ENCODE measurements around the gene PTP4A2.

The PTP4A2 gene
- long read RNA-seq, donor 1, transcript PTP4A2-221 (6 exons, 3,921 nt), result minor isoform, 21 of 90 reads
- long read RNA-seq, donor 1, transcript PTP4A2-218 (5 exons, 3,353 nt), result major isoform, 43 of 90 reads
- long read RNA-seq, donor 1, transcript PTP4A2-201 (4 exons, 1,032 nt), result minor isoform, 5 of 90 reads
- long read RNA-seq, donor 1, partial matches to known transcripts, result 14 of 90 reads
- long read RNA-seq, donor 1, other reads (novel, unspliced or antisense), result 0 of 90 reads
- long read RNA-seq, donor 2, transcript PTP4A2-221 (6 exons, 3,921 nt), result minor isoform, 22 of 62 reads
- long read RNA-seq, donor 2, transcript PTP4A2-218 (5 exons, 3,353 nt), result major isoform, 23 of 62 reads
- long read RNA-seq, donor 2, partial matches to known transcripts, result 11 of 62 reads
- long read RNA-seq, donor 2, other reads (novel, unspliced or antisense), result 0 of 62 reads
- long read RNA-seq, donor 3, transcript PTP4A2-218 (5 exons, 3,353 nt), result major isoform, 17 of 43 reads
- long read RNA-seq, donor 3, transcript PTP4A2-221 (6 exons, 3,921 nt), result minor isoform, 10 of 43 reads
- long read RNA-seq, donor 3, partial matches to known transcripts, result 8 of 43 reads
- long read RNA-seq, donor 3, other reads (novel, unspliced or antisense), result 0 of 43 reads
- long read RNA-seq, donor 4, transcript PTP4A2-218 (5 exons, 3,353 nt), result major isoform, 57 of 116 reads
- long read RNA-seq, donor 4, transcript PTP4A2-221 (6 exons, 3,921 nt), result minor isoform, 25 of 116 reads
- long read RNA-seq, donor 4, transcript PTP4A2-201 (4 exons, 1,032 nt), result minor isoform, 9 of 116 reads
- long read RNA-seq, donor 4, partial matches to known transcripts, result 20 of 116 reads
- long read RNA-seq, donor 4, other reads (novel, unspliced or antisense), result 0 of 116 reads
- long read RNA-seq, donor 5, transcript PTP4A2-201 (4 exons, 1,032 nt), result minor isoform, 12 of 107 reads
- long read RNA-seq, donor 5, transcript PTP4A2-221 (6 exons, 3,921 nt), result minor isoform, 27 of 107 reads
- long read RNA-seq, donor 5, transcript PTP4A2-218 (5 exons, 3,353 nt), result major isoform, 57 of 107 reads
- long read RNA-seq, donor 5, partial matches to known transcripts, result 6 of 107 reads
- long read RNA-seq, donor 5, other reads (novel, unspliced or antisense), result 0 of 107 reads
- long read RNA-seq, donor 6, transcript PTP4A2-221 (6 exons, 3,921 nt), result major isoform, 41 of 148 reads
- long read RNA-seq, donor 6, transcript PTP4A2-218 (5 exons, 3,353 nt), result minor isoform, 38 of 148 reads
- long read RNA-seq, donor 6, partial matches to known transcripts, result 67 of 148 reads
- long read RNA-seq, donor 6, other reads (novel, unspliced or antisense), result 0 of 148 reads
- long read RNA-seq, donor 7, transcript PTP4A2-218 (5 exons, 3,353 nt), result major isoform, 46 of 129 reads
- long read RNA-seq, donor 7, transcript PTP4A2-221 (6 exons, 3,921 nt), result minor isoform, 24 of 129 reads
- long read RNA-seq, donor 7, partial matches to known transcripts, result 51 of 129 reads
- long read RNA-seq, donor 7, other reads (novel, unspliced or antisense), result 0 of 129 reads
- long read RNA-seq, donor 8, transcript PTP4A2-218 (5 exons, 3,353 nt), result major isoform, 32 of 77 reads
- long read RNA-seq, donor 8, transcript PTP4A2-221 (6 exons, 3,921 nt), result minor isoform, 24 of 77 reads
- long read RNA-seq, donor 8, partial matches to known transcripts, result 9 of 77 reads
- long read RNA-seq, donor 8, other reads (novel, unspliced or antisense), result 0 of 77 reads

GRCh38 chr1:31938184-31938975 is at the start of gene PTP4A2:
TSS of gene PTP4A2 (minus strand) at chr1:31938368. CDS start at chr1:31919065, 19,303 bp downstream.
- DNase-seq, result peak; percentile 94

DNA sequence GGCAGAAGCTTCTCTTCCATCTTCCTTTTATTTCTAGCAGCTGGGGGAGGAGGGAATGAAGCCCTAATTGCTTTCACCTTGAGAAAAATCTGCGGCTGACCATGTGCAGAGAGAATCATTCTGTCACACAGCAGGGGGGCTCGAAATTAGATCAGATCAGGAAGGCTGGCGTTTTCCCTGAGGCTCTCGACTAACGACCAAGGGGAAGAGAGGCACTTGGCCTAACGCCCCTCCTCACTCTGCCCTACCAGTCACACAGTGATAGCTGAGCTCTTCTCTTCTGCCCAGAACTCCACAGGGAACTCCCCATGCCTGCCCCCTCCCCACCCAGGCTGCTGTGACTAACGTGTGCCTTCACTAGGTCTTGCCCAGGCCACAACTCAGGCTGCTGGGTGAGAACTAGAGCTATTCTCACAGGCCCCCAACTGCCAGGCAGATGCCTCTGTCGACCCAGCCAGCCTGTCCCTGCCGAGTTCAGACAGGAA is 49.0 kb upstream of the PTP4A2 start:
- no peak for DNase-seq

DNA sequence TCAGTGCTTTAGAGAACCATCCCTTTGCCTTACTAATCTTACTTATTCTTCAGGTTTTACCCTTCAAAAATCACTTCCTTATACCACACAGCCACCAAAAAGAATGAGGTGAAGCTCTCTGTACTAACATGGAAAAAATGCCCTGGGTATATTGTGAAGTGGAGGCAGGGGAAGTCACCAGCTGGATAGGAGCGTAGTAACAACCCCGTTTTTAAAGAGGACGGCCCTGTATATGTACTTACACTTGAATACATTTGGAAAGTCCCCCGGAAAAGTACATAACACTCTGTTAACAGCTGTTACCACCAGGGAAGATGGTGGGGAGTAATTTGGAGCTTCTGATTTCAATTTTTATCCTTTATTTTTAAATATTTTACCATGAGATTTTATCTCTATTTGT is 47.3 kb upstream of the PTP4A2 start:
- DNase-seq, result no peak

DNA sequence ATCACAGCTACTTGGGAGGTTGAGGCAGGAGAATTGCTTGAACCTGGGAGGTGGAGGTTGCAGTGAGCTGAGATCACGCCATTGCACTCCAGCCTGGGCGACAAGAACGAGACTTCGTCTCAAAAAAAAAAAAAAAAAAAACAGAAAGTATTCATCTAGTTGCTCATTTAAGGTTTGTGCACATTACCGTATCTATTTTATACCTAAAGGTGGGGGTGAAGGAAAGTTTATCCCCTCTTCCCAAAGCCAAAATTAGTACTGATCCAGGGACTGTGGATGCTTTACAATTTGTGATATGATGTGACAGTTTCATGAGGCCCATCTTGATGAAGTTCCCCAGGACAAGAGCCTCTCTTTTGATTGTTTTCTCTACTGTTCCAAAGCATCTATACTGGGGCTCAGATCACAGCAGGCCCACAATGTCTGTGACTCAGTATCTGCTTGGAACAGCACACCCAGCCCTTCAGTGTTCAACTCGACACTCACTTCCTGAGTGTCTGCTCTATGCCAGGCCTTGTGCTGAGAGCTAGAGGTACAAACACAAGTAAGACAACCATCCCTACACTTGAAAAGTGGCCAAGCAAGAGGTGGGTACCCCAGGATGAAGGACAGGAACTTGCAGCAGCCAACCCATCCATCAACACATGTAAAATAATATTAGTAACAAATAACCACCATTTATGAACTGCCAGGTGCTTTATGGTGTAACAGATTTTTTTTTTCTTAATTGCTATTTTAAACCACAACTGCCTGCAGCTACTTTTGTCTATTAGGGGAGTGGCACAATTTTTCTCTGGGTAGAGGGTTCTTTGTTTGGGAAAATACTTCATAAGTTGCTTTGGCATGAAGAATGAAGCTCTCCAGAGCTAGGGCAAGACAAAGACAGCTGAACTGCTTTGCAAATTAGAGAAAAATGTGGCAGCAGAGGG is 46.5 kb upstream of the PTP4A2 start:
- no peak for DNase-seq

DNA sequence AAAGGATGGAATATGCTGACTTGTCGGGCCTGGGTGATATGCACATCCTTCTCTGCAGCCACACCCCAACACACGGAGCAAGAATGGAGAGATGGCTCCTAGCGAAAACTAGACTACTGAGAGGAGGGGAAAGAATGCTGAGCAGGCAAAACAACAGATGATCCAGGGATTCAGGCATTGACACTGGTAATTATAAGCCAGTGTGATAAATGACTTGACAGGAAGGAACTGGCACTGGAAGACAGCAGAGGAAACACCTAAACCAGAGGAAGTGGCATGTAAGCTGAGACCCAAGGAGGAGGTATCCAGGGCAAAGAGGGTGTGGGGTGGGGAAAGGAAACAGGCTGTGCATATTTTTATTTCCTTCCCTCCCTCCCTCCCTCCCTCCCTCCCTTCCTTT is 43.8 kb upstream of the PTP4A2 start:
- DNase-seq, result no peak

- DNase-seq, result no peak
These were observed 43.3 kb upstream of the PTP4A2 start for GRCh38 chr1:31981456-31981839.

GRCh38 chr1:31980835-31981455 is 42.8 kb upstream of the PTP4A2 start:
- DNase-seq, result no peak

GRCh38 chr1:31978843-31979400 is 40.8 kb upstream of the PTP4A2 start:
- DNase-seq, result no peak

DNA sequence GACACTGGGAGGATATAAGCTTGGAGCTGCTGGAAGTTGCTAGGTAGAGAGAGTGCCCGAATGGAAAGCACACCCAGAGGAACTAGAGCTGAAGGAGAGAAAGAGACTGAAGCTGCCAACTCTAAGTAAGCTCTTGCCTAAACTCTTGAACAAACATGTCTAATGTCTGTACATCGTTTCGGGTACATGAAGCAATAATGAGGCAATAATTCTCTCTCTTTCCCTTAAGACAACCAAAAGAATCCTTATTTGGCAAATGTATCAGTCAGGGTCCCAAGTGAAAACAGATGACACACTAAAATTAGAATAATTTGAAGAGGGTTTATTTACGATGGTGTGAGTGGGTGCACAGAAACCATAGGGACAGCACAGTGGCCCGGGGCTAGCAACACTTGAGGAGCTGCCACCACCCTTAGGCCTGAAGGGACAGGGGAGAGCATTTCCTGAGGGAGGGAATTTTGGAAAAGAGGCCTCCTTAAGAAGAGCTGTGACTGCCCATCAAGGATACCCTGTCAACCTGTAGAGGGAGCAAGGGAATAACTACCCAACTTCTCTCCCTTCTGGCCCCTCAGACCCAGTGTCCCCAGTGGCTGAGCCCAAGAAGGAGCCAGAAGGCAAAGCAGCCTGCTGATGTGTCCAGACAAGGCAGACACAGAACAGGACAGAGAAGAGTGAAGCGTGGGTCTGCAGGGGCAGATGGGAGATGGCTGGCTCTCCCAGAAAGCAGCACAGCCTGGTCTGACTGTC is 39.4 kb upstream of the PTP4A2 start:
- no peak for DNase-seq

GRCh38 chr1:31976401-31976800 is 38.2 kb upstream of the PTP4A2 start:
- no peak for DNase-seq

GRCh38 chr1:31970873-31971272 is 32.7 kb upstream of the PTP4A2 start:
- no peak for DNase-seq

GRCh38 chr1:31961536-31961935 is 23.4 kb upstream of the PTP4A2 start:
- DNase-seq, result no peak

DNA sequence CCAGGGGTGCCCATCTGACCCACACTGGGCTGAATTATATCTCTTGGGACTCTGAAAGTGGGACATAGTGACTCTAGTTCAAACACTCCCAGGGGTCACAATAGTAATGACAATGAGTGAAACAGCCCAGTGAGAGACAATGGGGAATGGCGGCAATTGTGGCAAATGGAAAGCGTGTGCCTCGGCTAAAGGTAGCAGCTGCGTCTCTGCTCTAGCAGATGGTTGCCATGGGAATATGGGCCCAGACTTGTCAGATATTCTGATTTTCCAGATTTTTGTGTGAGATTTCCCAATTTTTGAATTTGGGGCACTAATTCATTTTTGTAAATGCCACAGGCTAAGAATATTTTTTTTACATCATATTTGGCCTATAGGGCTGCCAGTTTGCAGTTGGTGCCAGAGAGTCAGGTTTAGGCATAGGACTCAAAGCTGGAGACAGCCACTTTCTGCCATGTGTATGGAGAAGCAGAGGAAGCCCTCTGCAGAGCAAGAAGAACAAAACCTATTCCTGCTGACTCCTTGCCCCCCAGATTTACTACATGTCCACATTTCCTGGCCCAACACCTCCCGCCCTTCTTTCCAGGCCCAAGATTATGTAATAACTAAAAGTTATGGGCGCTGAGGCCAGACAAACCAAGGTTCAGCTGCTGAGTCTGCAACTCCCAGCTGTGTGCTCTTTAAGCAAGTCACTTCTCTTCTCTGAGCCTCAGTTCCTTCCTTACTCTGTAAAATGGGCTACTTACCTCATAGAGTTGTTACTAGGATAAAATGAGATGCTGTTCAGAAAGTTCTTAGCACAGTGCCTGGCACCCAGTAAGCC is 21.6 kb upstream of the PTP4A2 start:
- DNase-seq, result no peak

GRCh38 chr1:31957701-31958674 is 19.8 kb upstream of the PTP4A2 start:
- DNase-seq, result no peak

- DNase-seq, result peak; percentile 28
These were observed 18.0 kb upstream of the PTP4A2 start for GRCh38 chr1:31955917-31956736.

Measured in right kidney (tissue), 9 donors.